HFF-Myc (cell line): ENCODE results near the gene CIPC.
A peak's percentile ranks its signal among the peaks of the same experiment; 100 is the strongest.

Experiments used
- DNase-seq: peaks from one replicate; pipeline ENCODE4 v3.0.0-alpha.2; 2011; ENCODE audit warnings: low read depth; ENCODE audit errors: extremely low read depth
- H3K4me3 ChIP-seq: replicated peaks from 2 replicates; pipeline ENCODE4 v1.5.1; 2011; ENCODE audit warnings: low read depth, mild to moderate bottlenecking, control low read depth, low read length
- CTCF ChIP-seq: IDR thresholded peaks from 2 replicates; pipeline ENCODE4 v1.5.1; 2012; ENCODE audit warnings: mild to moderate bottlenecking, low read depth, low read length, control low read depth; ENCODE audit errors: missing control alignments

CIPC gene

GRCh38 chr14:77092676-77093075, 5.4 kb upstream of the CIPC start:
- TF ChIP-seq CTCF: no peak
- no peak for DNase-seq
- H3K4me3 ChIP-seq: no peak overlapping the region

GRCh38 chr14:77094672-77095284, 3.3 kb upstream of the CIPC start:
- peak; percentile 61 for DNase-seq
- peak; percentile 91 for TF ChIP-seq CTCF
- no peak overlapping the region for H3K4me3 ChIP-seq

- no peak for DNase-seq
- TF ChIP-seq CTCF: no peak
- H3K4me3 ChIP-seq: peak overlapping the region; percentile 87
Measured at GRCh38 chr14:77097006-77097699, 905 bp upstream of the CIPC start.

GRCh38 chr14:77098529-77099353, 683 bp downstream of the CIPC start:
- no peak for DNase-seq
- TF ChIP-seq CTCF: no peak
- peak overlapping the region; percentile 87 for H3K4me3 ChIP-seq

GRCh38 chr14:77099425-77100167, 1.5 kb downstream of the CIPC start:
- TF ChIP-seq CTCF: no peak
- H3K4me3 ChIP-seq: peak overlapping the region; percentile 87
- DNase-seq: peak; percentile 91

- no peak for DNase-seq
- no peak for TF ChIP-seq CTCF
- H3K4me3 ChIP-seq: 0 out of 2 replicates have a peak overlapping the region, but pooled peaks have one; percentile 2
Measured at GRCh38 chr14:77100961-77101360, 2.9 kb downstream of the CIPC start.
